KMS-11 (cell line): ENCODE data around the gene NECTIN1.

Experiments used
- H2AFZ ChIP-seq: fragments of 200-600 bp; sonication (generic); 2 replicates; pipeline ENCODE4 v1.6.1; 2016; ENCODE audit warnings: antibody characterized with exemption, mixed run types, low read depth
- H3K27ac ChIP-seq: fragments of 200-600 bp; sonication (generic); 2 replicates; pipeline ENCODE4 v1.6.1; 2016; ENCODE audit warnings: mild to moderate bottlenecking, mixed run types
- H3K27me3 ChIP-seq: fragments of 200-600 bp; sonication (generic); 2 replicates; pipeline ENCODE4 v1.6.1; 2017; ENCODE audit warnings: mild to moderate bottlenecking, low read depth, mixed run types, moderate library complexity; ENCODE audit not compliant: insufficient read depth
- H3K36me3 ChIP-seq: fragments of 200-600 bp; sonication (generic); 2 replicates; pipeline ENCODE4 v1.6.1; 2017; ENCODE audit warnings: mild to moderate bottlenecking, mixed run types; ENCODE audit not compliant: insufficient read depth
- H3K4me1 ChIP-seq: fragments of 200-600 bp; sonication (generic); 2 replicates; pipeline ENCODE4 v1.6.1; 2016; ENCODE audit warnings: mild to moderate bottlenecking, low read depth, mixed run types; ENCODE audit not compliant: poor library complexity, severe bottlenecking
- H3K4me2 ChIP-seq: fragments of 200-600 bp; sonication (generic); 2 replicates; pipeline ENCODE4 v1.7.0; 2016; ENCODE audit warnings: mild to moderate bottlenecking, mixed run types
- H3K4me3 ChIP-seq: fragments of 200-600 bp; sonication (generic); IDR thresholded peaks from 2 replicates; pipeline ENCODE4 v1.6.1; 2017; ENCODE audit warnings: low read depth, low read length, mixed read lengths; ENCODE audit not compliant: insufficient read depth
- H3K79me2 ChIP-seq: fragments of 200-600 bp; sonication (generic); 2 replicates; pipeline ENCODE4 v1.6.1; 2016; ENCODE audit warnings: low read depth, mixed run types; ENCODE audit not compliant: insufficient read depth
- H3K9ac ChIP-seq: fragments of 200-600 bp; sonication (generic); 2 replicates; pipeline ENCODE4 v1.6.1; 2016; ENCODE audit warnings: mild to moderate bottlenecking, mixed run types
- H4K20me1 ChIP-seq: fragments of 200-600 bp; sonication (generic); 2 replicates; pipeline ENCODE4 v1.6.1; 2016; ENCODE audit warnings: mild to moderate bottlenecking, mixed run types; ENCODE audit not compliant: insufficient read depth
- CTCF ChIP-seq: fragments of 200-600 bp; sonication (generic); conservative IDR thresholded peaks from 2 replicates; pipeline ENCODE4 v1.6.1; 2017; ENCODE audit warnings: low read depth, mild to moderate bottlenecking, antibody characterized with exemption, low read length, moderate library complexity, mixed read lengths

Gene NECTIN1

GRCh38 chr11:119756169-119756865 is 27.3 kb upstream of the NECTIN1 start:
- Histone ChIP-seq H3K4me2 (no peak overlapping the region), H2AFZ (no peak overlapping the region), H3K27ac (no peak overlapping the region), H4K20me1 (no peaks in the 10 kb centered on the region), H3K36me3 (no peaks in the 10 kb centered on the region), H3K27me3 (no peaks in the 10 kb centered on the region), H3K4me1 (peaks cover 7% of the 10 kb centered on the region), H3K4me3 (no peak overlapping the region), H3K9ac (no peak overlapping the region), H3K79me2 (no peaks in the 10 kb centered on the region)
- TF ChIP-seq CTCF: no peak

GRCh38 chr11:119755356-119756071 is 26.5 kb upstream of the NECTIN1 start:
- H3K79me2 ChIP-seq: no peaks in the 10 kb centered on the region
- H3K4me2 ChIP-seq: no peak overlapping the region
- no peaks in the 10 kb centered on the region for H3K27me3 ChIP-seq
- H3K4me1 ChIP-seq: peaks cover 9% of the 10 kb centered on the region
- H4K20me1 ChIP-seq: no peaks in the 10 kb centered on the region
- no peak for TF ChIP-seq CTCF
- no peak overlapping the region for H3K9ac ChIP-seq
- no peak overlapping the region for H3K4me3 ChIP-seq
- no peak overlapping the region for H3K27ac ChIP-seq
- H2AFZ ChIP-seq: no peak overlapping the region
- no peaks in the 10 kb centered on the region for H3K36me3 ChIP-seq

- Histone ChIP-seq H3K36me3 (no peaks in the 10 kb centered on the region), H3K4me3 (no peak overlapping the region), H4K20me1 (no peaks in the 10 kb centered on the region), H3K27ac (no peak overlapping the region), H3K9ac (no peak overlapping the region), H3K4me2 (no peak overlapping the region), H3K27me3 (no peaks in the 10 kb centered on the region), H2AFZ (no peak overlapping the region), H3K4me1 (peaks cover 9% of the 10 kb centered on the region), H3K79me2 (no peaks in the 10 kb centered on the region)
- no peak for TF ChIP-seq CTCF
Measured at GRCh38 chr11:119754656-119755355, 25.8 kb upstream of the NECTIN1 start.

GRCh38 chr11:119754199-119754598 is 25.2 kb upstream of the NECTIN1 start:
- no peaks in the 10 kb centered on the region for H3K36me3 ChIP-seq
- no peak overlapping the region for H3K4me2 ChIP-seq
- H3K27me3 ChIP-seq: no peaks in the 10 kb centered on the region
- H2AFZ ChIP-seq: no peak overlapping the region
- H3K9ac ChIP-seq: no peak overlapping the region
- TF ChIP-seq CTCF: no peak
- no peak overlapping the region for H3K27ac ChIP-seq
- H3K4me3 ChIP-seq: no peak overlapping the region
- no peaks in the 10 kb centered on the region for H4K20me1 ChIP-seq
- no peaks in the 10 kb centered on the region for H3K79me2 ChIP-seq
- peaks cover 9% of the 10 kb centered on the region for H3K4me1 ChIP-seq
